Measurements from ENCODE around the gene GALK2. TPM values are rescaled to one million over a fixed set of nuclear protein-coding genes. Genes with fewer than 3 reads are reported as not detected.

GALK2 gene
- polyA plus RNA-seq, 3 donors, result 13.6 to 17.3 (median 15.3) TPM

DNA sequence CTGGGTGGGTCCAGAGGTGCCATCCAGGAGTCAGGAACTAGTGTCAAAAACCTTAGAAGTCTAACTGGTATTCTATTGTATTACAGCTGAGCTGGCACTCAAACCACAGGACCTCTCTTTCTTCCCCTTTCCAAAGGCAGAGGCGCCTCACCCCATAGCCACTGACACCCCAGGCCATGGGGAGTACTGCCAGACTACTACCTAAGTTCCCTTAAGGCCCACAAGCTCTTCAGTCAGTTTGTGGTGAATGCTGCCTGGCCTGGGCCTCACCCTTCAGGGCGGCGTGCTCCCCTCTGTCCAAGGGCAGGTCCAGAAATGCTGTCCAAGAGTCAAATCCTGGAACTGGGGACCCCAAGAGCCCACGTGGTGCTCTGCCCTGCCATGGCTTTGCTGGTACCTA, 209.9 kb downstream of the GALK2 start:
- H3K27ac ChIP-seq (ENCODE audit: low read depth, low read length), result no peak overlapping the region
- WGBS, 3 donors, result 84 to 92% (median 89%) methylated on average over 4 of the region's 4 CpGs

DNA sequence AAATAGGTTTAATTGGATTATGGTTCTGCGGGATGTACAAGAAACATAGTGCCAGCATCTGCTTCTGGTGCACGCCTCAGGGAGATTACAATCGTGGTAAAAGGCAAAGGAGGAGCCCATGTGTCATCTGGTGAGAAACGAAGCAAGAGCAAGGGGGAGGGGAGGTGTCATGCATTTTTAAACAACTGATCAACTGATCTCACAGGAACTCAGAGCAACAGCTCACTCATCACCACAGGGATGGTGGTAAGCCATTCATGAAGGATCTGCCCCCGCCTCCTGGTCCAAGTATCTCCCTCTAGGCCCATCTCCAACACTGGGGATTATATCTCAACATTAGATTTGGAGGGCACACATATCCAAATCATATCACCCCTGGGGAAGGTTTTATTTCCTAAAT, 210.9 kb downstream of the GALK2 start:
- H3K27ac ChIP-seq (ENCODE audit: low read depth, low read length), result no peak overlapping the region
- 77 to 90% (median 88%) methylated on average over 5 of the region's 5 CpGs for WGBS, 3 donors

Other genes starting within 250 kb of the GALK2 start
- 1 to 10 TPM in 1 of 3 donors, under 1 TPM in 2; 0.09 to 1.9 (median 0.15) TPM for gene SHC4, start 206.3 kb upstream of the GALK2 start, polyA plus RNA-seq
- gene SECISBP2L, start 123.8 kb upstream of the GALK2 start, polyA plus RNA-seq, result 10 to 100 TPM in 2 of 3 donors, 1 to 10 TPM in 1; 6.1 to 16.1 (median 15.1) TPM
- 10 to 100 TPM; 43.4 to 63.0 (median 57.3) TPM for gene COPS2, start 14.6 kb upstream of the GALK2 start, polyA plus RNA-seq

Measured in adipose tissue (tissue), 3 donors.